Measurements from ENCODE around the gene MED25.

Gene MED25

GRCh38 chr19:49798574-49798973 is 19.5 kb upstream of the MED25 start:
- no peak for DNase-seq (ENCODE audit: low read depth in 1 of 2, low spot score in 1 of 2)

GRCh38 chr19:49799271-49799797 is 18.8 kb upstream of the MED25 start:
- DNase-seq (ENCODE audit: low read depth in 1 of 2, low spot score in 1 of 2): no peak

DNA sequence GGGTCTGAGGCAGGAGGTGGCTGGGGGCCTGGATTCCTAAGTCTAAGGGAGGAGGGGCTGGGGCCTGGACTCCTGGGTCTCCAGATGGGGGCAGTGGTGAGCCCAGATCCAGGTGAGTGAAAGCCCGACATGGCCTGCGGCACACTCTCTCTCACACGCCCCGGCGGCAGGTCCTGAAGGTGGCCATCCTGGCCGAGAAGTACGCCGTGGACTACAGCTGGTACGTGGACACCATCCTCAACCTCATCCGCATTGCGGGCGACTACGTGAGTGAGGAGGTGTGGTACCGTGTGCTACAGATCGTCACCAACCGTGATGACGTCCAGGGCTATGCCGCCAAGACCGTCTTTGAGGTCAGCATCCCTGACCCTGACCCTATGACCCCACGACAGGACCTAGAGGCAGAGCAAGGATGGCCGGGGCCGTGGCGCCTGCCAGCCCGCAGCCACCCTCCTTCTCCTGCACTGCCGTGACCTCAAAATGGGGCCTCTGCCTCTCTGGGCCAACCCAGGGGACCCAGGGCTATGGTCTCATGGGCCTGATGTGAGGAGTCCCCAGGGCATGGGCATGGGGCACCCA is 18.2 kb upstream of the MED25 start:
- no peak for DNase-seq (ENCODE audit: low read depth in 1 of 2, low spot score in 1 of 2)

- DNase-seq (ENCODE audit: low read depth in 1 of 2, low spot score in 1 of 2): no peak
Measured at GRCh38 chr19:49800771-49801170, 17.3 kb upstream of the MED25 start.

DNA sequence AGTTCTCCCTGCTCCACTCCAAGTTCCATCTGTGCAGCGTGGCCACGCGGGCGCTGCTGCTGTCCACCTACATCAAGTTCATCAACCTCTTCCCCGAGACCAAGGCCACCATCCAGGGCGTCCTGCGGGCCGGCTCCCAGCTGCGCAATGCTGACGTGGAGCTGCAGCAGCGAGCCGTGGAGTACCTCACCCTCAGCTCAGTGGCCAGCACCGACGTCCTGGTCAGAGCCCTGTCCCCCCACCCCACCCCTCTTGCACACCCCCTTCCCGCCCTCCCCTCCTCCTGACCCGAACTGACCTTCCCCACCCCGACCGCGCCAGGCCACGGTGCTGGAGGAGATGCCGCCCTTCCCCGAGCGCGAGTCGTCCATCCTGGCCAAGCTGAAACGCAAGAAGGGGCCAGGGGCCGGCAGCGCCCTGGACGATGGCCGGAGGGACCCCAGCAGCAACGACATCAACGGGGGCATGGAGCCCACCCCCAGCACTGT is 16.6 kb upstream of the MED25 start:
- DNase-seq (ENCODE audit: low read depth in 1 of 2, low spot score in 1 of 2): no peak

GRCh38 chr19:49801966-49802661 is 16.0 kb upstream of the MED25 start:
- DNase-seq (ENCODE audit: low read depth in 1 of 2, low spot score in 1 of 2): no peak

DNA sequence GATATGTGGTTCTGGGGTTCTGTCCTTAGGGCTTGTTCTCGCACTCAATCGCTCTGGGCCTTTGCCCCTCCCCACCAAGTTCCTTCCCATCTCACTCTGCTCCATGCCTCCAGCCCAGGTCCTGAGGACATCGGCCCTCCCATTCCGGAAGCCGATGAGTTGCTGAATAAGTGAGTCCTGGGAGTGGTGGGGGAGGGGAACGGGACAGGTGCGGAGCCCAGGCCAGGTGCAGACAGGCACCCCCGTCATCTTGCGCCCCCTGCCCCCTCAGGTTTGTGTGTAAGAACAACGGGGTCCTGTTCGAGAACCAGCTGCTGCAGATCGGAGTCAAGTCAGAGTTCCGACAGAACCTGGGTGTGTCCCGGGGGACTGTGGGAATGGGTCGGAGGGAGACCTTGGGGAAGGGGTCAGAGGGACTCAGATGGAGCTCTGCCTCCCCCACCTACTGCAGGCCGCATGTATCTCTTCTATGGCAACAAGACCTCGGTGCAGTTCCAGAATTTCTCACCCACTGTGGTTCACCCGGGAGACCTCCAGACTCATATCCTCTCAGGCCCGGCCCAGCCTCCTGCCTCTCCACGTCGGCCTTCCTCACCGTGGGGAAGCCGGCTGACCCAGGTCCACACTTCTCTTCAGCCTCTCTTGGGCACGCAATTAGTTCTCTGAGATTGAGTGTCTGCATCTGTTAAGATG is 15.1 kb upstream of the MED25 start:
- no peak for DNase-seq (ENCODE audit: low read depth in 1 of 2, low spot score in 1 of 2)

DNA sequence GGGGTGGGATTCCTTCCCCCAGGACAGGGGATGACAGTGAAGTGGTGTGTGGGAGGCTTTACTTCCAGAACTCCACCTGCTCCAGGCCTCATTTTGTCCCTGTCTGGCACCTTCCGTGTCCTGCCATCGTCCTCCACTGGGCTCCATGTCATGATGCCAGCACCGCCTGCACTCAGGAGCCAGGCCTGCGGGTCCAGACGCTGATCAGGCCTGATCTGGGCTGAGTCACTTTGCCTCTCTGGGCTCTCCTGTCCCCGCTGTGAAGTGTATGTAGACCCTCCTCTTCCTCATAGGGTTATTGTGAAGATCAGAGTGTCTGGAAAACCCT is 14.6 kb upstream of the MED25 start:
- DNase-seq (ENCODE audit: low read depth in 1 of 2, low spot score in 1 of 2): no peak

GRCh38 chr19:49805822-49806619 is 12.1 kb upstream of the MED25 start:
- DNase-seq (ENCODE audit: low read depth in 1 of 2, low spot score in 1 of 2): no peak

GRCh38 chr19:49806620-49806959 is 11.5 kb upstream of the MED25 start:
- no peak for DNase-seq (ENCODE audit: low read depth in 1 of 2, low spot score in 1 of 2)

- DNase-seq (ENCODE audit: low read depth in 1 of 2, low spot score in 1 of 2): no peak
Measured at GRCh38 chr19:49807058-49807903, 10.8 kb upstream of the MED25 start.

- DNase-seq (ENCODE audit: low read depth in 1 of 2, low spot score in 1 of 2): no peak
Measured at GRCh38 chr19:49807904-49808675, 10.0 kb upstream of the MED25 start.

DNA sequence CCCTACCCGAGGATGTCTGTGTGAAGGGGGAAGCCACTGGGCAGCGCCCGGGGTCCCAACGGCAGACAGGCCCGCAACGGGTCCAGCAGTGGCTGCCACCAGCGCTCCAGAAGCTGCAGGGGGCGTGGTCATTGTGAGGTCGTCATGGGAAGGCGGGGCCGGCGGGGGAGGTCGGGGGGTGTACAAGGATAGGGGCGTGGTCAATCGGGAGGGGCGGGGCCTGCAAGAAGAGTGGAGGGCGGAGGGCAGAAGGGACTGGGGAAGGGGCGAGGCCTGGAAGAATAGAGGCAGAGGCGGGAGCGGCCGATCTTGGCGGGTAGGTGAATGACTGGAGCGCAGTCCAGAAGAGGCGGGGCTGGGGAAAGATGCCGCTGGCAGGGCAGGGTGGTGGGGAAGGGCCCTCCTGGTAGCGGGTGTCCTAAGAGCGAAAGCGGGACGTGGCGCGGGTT is 9.4 kb upstream of the MED25 start:
- DNase-seq (ENCODE audit: low read depth in 1 of 2, low spot score in 1 of 2): peak; percentile 74 to 78

DNA sequence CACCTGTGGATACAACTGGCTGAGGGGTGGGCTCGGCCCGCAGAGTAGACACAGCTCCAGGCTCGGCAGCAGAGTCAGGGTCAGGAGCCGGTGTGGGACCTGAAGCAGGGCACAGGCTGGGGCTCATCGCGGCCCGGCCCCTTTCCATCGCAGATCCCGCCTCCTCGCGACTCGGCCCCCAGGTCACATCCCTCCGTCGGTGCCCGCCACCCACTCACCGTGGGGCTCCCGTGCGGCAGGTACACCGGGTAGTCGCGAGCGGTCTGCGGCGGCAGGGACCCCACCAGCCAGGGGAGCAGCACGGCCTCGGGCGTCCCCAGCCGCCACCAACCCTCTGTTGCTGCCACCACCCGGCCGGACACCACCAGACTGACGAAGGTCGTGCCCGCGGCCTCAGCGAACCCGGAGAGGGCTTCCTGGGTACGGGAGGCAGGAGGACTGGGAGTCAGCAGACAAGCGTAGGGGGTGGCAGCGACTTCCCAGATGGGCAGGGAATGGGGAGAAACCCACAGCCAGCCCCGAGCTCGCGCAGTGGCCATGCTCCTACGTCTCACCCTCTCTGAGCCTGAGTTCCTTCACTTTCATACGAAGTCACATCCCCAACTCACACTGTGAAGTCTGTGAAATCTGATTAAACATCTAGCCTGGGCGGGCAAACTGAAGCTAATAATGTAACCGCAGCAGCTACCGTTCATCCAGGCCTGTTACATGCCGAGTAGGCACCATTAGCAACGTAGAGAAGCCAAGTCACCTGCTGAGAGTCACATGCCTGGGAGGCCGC is 8.7 kb upstream of the MED25 start:
- peak in 1 of 2 donors; percentile 31 for DNase-seq (ENCODE audit: low read depth in 1 of 2, low spot score in 1 of 2)

DNA sequence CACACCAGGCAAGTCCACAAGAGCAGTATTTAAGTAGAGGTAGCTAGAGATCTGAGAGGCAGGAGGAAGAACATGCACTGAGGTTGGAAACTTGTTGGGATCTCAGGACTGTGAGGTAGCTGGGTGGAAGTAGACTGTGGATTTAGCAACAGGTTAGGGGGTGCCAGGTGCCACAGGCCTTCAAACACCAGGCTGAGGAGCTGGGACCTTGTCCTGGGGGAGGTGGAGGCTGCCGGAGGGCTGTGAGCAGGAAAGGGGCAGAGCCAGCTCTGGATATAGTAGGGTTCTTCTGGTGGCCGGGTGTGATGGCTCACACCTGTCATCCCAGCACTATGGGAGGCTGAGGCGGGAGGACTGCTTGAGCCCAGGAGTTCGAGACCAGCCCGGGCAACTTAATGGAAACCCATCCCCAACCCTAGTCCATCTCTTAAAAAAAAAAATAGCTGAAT is 8.1 kb upstream of the MED25 start:
- DNase-seq (ENCODE audit: low read depth in 1 of 2, low spot score in 1 of 2): no peak

DNA sequence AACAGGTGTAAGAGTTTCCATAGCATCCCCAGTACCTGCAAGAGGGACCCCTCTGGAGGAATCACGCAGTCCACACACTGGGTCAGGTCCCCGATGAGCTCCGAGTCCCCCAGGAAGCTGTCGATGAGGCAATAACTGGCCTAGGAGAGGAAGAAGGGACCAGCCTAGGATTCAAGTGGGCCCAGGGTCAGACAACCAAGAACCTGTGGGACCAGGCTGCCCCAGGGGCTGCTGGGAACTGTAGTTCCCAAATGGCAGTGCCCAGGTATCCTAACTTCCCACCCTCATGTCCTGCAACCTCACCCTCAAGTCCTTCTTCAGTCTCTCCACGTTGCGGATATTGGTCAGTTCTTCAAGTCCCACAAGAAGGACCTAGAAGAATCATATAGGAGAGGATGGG is 6.8 kb upstream of the MED25 start:
- DNase-seq (ENCODE audit: low read depth in 1 of 2, low spot score in 1 of 2): no peak

DNA sequence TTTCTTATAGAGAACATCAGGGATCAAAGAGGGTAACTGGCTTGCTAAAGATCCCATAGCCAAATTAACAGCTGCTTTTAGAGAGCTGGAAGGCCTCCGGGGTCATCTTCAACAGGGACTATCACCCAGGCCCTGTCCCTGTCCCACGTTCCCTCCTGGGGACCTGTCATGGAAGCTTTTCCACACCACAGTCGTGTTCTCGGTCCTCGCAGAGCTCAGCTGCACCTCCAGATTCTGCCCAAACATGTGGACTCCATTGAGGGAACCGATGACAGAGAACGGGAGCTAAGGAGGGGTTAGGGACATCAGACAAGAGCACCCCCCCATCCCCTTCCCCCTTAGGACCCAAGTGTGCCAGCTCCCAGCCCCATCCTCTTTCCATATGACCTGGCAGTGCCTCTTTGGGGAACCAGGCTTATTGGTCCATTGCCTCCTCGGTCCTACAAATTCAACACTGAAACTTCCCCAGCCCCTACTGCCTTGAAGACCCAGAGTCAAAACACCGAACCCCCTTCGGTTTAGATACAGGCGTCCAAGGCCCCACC is 5.6 kb upstream of the MED25 start:
- no peak for DNase-seq (ENCODE audit: low read depth in 1 of 2, low spot score in 1 of 2)

GRCh38 chr19:49812997-49813861 is 4.9 kb upstream of the MED25 start, which contains the start of gene FUZ:
FUZ (minus strand) TSS chr19:49813292; CDS start chr19:49813106, 186 bp downstream.
- DNase-seq (ENCODE audit: low read depth in 1 of 2, low spot score in 1 of 2): peak; percentile 75 to 77

All from stimulated activated CD4-positive, alpha-beta T cell treated with anti-CD3 and anti-CD28 coated beads, Interleukin-15, amount 100 ng/mL, for 1 hour (primary cell).